Measurements from ENCODE around the gene RAPGEF6.

RAPGEF6 gene

DNA sequence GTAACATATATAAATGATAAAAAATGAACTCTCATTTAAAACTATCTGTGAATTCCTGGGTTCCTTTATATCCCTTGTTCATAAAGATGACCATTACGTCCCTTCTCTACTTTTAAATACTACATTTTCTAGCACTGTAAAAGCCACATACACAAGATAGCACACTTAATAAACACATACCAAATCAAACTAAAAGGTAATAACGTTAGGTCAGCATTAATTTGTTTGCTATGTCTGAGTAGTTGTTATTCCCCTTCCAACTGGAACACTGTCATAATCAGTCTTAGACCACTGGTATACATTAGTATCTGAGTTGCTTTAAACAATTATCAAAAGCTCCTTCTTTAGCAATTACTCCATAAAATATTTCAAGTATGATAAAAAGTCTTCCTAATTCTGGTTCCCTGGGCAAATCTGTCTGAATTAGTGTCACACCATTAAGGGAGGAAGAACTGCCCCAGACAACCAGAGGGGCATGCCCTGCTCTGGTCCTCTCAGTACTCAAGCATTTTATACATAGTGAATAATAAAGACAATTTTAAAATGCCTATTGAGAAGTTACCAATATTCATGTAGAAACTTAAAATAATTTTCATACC is 98.1 kb downstream of the RAPGEF6 start:
- DNase-seq, result no peak

GRCh38 chr5:131536211-131536826 is 98.7 kb downstream of the RAPGEF6 start:
- no peak for DNase-seq

DNA sequence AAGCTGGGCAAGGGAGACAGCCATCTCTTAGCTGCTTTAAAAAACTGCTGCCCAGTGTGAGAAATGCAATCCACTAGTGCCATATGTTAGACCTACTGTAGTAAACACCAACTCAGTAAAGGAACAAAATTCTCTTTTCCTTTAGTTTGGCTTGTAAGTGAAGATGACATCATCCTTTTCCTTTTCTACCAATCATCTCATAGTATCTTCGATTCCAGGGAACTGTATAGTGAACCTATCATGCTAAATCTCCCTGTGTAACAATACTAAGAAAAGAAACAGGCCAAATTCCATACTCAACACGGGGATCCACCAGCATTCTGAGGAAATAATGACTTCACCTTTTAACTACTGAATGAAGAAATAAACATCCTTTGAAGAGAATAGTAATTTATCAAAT is 100.1 kb downstream of the RAPGEF6 start:
- no peak for DNase-seq

DNA sequence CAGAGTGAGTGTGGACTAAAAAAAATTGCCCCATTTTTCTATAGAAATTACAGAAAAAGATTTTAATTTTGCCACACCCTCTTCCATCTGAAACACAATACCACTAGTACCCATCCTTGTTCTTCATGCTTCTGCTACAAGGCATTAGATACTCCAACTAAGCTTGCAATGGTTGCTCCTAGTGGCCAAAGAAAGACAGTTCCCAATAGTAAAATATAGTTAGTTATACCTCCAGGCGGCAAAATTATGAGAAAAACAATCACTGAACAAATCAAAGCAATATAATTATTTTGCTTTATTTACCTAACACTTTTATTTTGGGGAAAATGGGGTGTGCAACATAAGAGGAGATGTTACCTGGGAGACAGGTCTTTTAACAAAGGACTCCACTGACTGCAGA is 101.2 kb downstream of the RAPGEF6 start:
- no peak for DNase-seq

- DNase-seq, result no peak
Observed at GRCh38 chr5:131532031-131532640, 102.9 kb downstream of the RAPGEF6 start.

DNA sequence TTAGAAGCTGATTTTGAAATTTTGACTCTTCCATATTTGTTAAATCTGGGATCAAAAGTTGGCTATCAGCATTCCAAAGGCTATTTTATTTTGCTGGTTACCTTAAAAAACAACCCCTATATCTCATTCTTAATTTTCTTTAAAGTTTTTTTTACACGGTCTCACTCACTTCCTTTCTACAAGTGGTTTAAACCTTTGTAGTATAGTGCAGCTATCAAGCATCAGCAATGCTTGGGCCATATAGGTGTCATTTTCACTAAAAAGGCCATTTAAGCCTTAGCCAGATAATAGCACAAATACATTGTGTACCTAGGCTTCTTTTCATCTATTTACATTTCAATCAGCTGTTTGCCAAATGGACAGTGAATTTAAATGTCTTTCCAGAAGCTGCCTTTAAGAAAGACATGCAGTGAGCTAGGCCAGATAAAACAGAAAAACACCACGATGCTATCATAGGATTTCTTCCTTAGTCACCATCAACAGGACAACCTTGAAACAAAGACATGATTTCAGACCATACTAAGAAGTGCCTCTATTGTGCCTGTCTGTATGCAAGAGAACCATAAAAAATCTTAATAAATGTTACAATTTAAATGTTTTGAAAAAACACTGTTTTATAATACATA is 104.2 kb downstream of the RAPGEF6 start:
- DNase-seq, result no peak

DNA sequence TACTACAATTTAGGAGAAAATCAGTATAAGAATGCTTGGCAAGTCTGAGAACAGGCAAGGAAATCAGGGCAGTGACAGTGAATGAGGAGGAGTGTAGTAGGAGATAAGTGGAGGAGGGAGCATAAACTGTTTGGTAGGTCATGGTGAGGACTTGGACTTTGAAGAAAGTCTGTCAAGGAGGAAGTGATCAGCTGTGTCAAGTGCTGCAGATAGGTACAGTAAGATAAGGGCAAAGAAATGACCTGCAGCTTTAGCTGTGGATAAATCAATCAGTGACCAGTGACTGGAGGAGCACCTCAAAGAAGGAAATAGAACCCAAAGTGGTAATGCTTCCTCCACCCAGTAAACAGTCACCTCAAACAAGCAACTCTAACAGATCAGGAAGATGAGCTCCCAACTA is 106.3 kb downstream of the RAPGEF6 start:
- no peak for DNase-seq

DNA sequence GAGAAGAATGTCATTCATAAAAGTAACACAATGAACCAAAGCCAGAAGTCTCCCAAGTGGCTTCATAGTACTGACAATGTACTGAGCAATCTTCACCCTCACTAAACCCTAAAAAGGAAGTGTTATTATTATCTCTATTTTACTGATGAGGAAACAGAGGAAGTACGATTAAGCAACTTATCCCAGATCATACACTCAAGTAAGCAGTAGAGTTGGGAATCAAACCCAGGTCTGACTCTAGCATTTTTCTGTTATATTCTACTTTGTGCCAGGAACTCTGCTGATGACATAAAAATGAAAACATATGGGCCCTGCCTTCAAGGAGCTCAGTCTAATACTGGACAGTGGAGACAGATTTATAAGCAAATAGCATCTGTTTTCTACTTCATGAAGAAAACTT is 109.2 kb downstream of the RAPGEF6 start:
- DNase-seq, result no peak

GRCh38 chr5:131524431-131524830 is 110.6 kb downstream of the RAPGEF6 start:
- DNase-seq, result no peak

- DNase-seq, result no peak
Observed at GRCh38 chr5:131523500-131524185, 111.4 kb downstream of the RAPGEF6 start.

DNA sequence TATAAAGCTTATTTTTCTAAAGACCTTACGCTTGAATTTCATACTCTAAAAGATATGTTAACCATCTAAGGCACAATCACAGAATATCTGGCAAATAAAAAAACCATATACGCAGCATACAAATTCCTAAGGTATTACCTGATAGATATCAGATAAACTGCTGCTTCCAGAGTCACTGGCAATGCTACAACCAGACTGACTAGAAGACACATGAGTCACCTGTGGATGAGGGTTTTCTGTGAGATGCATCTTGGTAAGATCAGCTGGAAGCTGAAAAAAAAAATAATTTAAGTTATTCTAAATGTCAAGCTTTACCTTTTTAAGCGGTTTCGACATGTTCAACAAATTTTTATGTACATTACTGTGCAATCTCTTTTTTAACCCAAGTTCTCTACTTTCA is 113.8 kb downstream of the RAPGEF6 start:
- DNase-seq, result no peak

- no peak for DNase-seq
Observed at GRCh38 chr5:131515348-131515747, 119.7 kb downstream of the RAPGEF6 start.

GRCh38 chr5:131514316-131515283 is 120.4 kb downstream of the RAPGEF6 start:
- DNase-seq, result no peak

- no peak for DNase-seq
Observed at GRCh38 chr5:131513780-131514179, 121.2 kb downstream of the RAPGEF6 start.

- DNase-seq, result no peak
Observed at GRCh38 chr5:131511934-131512333, 123.1 kb downstream of the RAPGEF6 start.

GRCh38 chr5:131509801-131510200 is 125.2 kb downstream of the RAPGEF6 start:
- DNase-seq, result no peak

DNA sequence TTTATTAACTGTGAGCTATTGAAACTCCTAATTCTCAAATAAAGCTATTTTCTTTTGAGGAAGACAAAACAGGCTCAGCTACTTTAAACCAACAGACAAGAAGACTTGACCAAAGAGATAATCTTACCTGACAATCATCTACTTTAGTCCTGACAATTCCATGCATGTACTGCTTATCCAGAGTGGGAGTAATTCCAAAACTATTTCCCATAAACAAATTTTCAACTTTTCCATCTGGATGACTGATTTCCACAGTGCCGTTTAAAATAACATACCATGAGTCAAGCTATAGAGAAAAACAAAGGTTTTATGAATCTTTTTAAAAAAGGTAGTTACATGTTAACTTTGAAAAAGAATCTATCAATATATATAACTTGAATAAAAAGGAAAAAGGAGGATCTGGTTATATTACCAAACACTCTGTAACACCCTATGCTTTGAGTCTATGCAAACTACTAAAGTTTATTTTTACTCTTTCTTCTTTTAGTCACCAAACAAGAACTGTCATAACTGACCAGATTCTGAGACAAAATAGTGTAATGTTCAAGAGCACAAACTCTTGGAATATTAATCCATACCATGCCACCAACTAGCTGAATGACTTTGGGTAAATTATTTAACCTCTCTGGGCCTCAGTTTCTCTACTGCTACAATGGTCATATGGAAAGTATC is 129.7 kb downstream of the RAPGEF6 start:
- no peak for DNase-seq

DNA sequence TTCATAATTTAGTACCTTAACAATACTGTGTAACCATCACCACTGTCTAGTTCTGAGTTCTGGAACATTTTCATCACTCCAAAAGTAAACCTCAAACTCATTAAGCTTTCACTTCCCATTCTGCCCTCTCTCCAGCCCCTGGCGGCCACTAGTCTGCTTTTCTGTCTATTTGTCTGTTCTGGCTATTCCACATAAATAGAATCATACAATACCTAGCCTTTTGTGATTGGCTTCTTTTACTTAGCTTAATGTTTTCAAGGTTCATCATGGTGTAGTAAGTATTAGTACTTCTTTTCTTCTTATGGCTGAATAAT is 138.7 kb downstream of the RAPGEF6 start:
- no peak for DNase-seq

DNA sequence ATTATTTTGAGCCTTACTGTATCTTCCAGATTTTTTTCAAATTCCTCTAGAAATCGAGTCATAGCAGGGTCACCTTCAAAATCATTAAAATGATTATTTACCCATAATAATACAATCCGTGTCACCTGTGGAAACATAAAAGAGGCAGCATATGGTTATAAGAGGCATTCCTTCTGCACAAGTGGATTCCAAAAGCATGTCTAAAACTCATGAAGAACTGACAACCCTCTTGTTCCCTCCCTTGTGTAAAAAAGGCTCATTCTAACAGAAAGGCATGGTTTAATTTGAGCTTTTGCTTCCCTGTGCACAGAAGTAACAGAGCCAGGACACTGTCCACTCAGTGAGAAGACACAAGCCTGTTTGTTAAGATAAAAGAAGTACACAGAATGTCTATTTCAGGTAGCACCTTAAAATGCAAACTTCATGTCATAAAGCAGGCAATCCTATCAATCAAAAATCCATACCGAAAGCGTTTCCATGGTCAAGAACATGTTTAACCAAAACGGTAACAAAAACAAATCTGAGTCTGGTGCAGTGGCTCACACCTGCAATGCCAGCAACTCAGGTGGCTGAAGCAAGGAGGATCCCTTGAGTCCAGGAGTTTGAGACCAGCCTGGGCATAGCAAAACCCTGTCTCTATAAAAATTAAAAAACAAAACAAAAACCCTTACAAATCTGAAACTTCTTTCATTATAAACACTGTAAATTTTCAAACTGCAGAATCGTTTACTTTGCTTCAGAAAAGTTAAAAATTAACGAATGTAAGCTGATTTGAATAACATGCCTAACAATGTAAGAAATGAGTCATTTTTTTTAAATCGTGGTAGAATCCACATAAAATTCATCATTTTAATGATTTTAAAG is 139.3 kb downstream of the RAPGEF6 start:
- no peak for DNase-seq

DNA sequence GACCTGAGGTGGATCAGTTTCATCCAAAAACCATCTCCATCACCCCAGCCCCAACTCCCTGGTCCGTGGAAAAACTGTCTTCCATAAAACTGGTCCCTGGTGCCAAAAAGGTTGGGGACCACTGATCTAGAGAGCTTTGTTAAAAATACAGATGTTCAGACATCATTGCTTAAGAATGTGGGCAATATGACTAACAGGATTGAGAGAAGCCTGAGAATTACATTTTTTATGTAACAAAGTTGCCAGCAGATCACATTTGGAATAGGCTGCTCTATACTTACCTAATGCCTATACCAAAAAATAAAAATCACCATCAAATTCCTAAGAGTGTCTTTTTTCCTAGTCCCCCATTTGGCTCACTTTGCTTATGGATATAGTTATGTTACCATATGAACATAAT is 143.3 kb downstream of the RAPGEF6 start:
- DNase-seq, result no peak

- no peak for DNase-seq
Observed at GRCh38 chr5:131488463-131488862, 146.6 kb downstream of the RAPGEF6 start.
